SK-N-DZ (cell line): ENCODE measurements around the gene ARF3. TPM values are rescaled to one million over a fixed set of nuclear protein-coding genes. Genes with fewer than 3 reads are reported as not detected.

ENCODE experiments used
- DNase-seq: peaks from one replicate; pipeline ENCODE4 v3.0.0-alpha.2; 2015; ENCODE audit warnings: low spot score
- polyA plus RNA-seq, 2 experiments: library from polyadenylated mRNA; depleted of rRNA; stranded (reverse); fragments of >200 nt; gene quantifications; 2 replicates each; pipeline ENCODE4 v1.2.3, GENCODE V29; 2014

ARF3 gene
- 50.5 and 67.3 TPM in 2 replicates for polyA plus RNA-seq (2014; cell fraction: cytosol; rRNA removed)
- polyA plus RNA-seq (2014; cell fraction: nucleus; rRNA removed), result 28.8 and 38.4 TPM in 2 replicates

- peak; percentile 95 for DNase-seq
These were observed at the start of gene ARF3 for GRCh38 chr12:48957141-48958048. Gene ARF3, minus strand, starts transcription at chr12:48957487. Its CDS starts 16,392 bp downstream, at chr12:48941095.

DNA sequence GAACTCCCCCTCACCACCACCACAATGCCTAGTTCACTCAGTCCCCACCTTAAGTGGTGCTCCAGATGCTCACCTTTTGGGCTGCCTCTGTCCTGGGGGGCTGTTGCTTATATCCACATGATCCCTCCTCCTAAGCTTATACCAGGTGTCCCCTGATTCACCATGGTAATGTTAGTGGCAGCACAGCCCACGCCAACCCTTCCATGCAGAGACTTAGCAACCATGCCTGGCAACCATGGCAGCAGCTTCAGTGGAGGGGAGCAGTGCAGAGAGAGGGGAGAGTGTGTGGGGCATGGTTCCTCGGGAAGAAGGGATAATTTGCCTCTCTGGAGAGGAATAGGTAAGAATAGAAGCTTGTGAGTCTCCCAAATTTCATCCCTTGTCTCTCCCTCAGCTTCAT is 43.1 kb upstream of the ARF3 start:
- DNase-seq, result no peak

- peak; percentile 90 for DNase-seq
These were observed 42.3 kb upstream of the ARF3 start, which contains the start of gene DDN for GRCh38 chr12:48999371-49000131. Gene DDN, minus strand, starts transcription at chr12:48999375. Its CDS starts 88 bp downstream, at chr12:48999287.

DNA sequence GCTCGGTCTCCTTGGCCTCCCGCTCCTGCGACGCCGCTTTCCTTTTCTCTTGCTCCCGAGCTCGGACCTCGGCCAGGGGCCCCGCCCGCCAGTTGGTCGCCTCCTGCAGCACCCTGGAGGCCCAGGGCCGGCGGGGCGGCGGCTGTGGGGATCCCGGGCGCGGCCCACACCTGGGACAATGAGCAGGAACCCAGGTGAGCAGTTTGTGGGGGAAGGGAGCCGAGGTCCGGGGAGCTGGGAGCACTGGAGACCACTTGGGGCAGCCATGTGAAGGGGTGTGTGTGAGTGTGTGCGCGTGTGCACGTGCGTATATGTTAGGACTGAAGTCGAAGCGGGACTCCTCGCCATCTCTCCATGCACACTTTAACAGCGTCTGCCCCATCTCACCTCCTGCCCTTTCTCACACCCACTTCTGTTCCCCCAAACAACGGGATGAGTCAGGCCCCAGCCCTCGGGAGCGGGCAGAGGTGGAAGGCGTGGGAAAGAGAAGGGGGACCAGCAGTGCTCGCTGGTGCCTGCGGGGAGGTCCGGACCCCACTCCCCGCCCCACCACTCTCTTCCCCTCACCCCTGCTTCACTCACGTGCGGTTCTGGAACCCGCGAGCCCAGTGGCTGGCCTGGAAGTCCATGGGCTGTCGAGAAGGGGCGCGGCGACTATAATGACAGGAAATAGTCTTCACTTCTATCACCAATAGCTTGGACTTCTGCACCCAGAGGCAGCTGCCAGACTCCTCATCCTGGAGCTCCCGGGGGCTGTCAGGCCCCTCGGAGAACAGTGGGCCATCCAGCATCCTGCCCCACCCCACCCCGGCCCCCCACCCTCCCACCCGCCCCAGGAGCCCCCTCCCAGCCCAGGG is 41.4 kb upstream of the ARF3 start:
- DNase-seq, result peak; percentile 51

GRCh38 chr12:48997719-48998496 is 40.6 kb upstream of the ARF3 start:
- DNase-seq, result peak; percentile 65

- DNase-seq, result peak; percentile 85
These were observed 39.8 kb upstream of the ARF3 start for GRCh38 chr12:48996794-48997718.

GRCh38 chr12:48995086-48995879 is 38.0 kb upstream of the ARF3 start:
- DNase-seq, result peak; percentile 87

DNA sequence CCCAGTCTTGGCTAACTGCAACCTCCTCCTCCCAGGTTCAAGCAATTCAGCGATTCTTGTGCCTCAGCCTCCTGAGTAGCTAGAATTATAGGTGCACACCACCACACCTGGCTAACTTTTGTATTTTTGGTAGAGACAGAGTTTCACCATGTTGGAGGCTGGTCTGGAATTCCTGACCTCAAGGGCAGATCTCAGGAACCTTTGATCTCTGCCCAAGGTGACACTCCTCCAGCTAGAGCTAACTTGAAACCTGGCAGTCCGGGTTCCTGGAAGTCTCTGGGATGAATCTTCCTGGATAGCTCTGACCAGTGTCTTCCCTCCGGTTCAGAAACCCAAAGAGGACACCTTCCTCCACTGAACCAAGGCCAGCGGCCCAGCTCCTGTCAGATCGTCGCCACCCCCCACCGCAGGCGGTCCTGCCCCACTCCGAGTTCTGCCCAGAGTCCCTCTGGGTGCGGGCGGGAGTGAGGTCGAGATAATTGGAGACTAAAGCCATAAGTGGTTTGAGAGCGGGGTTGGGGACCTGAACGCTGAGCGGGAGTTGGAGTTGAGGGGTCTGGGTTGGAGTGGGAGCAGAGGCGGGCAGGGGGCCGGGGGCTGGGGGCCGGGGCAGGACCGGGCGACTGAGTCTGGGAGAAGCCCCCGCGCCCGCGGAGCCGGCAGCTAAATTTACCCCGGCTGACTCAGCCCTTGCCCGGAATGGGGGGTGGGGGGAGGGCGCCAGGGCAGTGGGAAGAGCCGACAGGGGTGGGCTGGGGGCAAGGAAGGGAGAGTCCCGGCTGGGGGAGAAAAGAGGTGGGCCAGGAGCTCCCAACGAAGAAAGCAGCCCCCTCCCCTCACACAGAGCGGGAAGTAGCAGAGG is 37.2 kb upstream of the ARF3 start:
- no peak for DNase-seq

DNA sequence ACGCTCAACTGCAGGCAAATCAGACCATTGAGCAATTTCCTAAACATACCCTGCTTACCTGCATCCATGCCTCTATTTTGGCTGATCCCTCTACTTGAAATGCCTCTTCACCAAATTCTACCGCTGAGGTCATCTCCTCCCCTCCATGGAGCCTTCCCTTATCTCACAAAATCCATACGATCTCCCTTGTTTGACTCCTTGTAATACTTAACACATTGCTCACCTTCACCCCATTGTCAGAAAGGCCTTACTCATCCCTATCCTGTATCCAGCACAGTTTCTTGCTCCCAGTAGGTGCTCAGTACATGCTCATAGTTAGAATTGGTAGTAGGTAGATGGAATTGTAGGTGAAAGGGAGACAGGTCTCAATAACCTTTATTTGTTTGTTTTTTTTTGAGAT is 36.5 kb upstream of the ARF3 start:
- no peak for DNase-seq

DNA sequence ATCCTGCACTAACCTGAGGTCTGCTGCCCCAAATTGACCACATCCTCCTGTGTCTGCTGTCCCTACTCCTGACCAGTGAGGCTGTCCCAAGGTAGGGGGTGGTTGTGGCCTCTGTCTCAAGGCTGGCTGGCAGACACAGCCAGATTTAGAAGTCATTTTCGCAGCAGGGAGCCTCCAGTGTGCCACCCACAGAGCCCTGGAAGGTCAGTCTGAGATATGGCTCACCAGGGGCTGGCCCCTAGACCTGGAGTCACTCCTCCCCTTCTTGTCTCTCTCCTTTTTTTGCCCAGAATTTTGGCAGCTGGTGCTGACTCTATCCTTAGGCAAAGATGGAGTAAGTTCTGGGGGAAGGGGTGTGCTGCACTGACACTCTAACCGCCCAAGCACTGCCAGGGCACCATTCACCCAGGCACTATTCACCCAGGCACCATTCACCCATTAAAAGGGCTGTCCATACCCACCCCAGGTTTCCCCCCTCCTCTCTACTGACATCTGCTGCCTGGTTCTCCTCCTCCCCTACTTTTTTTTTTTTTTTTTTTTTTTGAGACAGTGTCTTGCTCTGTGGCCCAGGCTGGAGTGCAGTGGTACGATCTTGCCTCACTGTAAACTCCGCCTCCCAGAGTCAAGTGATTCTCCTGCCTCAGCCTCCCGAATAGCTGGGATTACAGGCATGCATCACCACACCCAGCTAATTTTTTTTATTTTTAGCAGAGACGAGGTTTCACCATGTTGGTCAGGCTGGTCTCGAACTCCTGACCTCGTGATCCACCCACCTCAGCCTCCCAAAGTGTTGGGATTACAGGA is 34.2 kb upstream of the ARF3 start:
- no peak for DNase-seq

DNA sequence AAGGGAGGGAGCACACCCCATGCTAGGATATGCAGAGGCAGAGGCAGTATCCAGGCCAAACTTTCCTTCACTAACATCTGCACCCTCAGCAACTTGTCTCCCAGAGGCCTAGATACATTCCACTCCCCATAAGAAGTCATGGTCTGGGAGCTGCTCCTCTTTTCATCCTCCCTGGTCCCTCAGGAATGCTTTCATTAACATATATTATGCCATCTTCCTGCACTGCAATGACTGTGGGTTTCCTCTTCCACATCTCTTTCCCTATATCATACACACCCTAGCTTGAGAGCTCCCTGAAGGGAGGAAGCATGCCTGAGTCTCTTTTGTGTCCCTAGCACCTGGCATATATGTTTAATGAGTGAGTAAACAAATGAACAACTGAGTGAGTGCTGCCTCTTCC is 33.3 kb upstream of the ARF3 start:
- DNase-seq, result no peak

GRCh38 chr12:48988030-48988649 is 30.9 kb upstream of the ARF3 start:
- peak; percentile 64 for DNase-seq

DNA sequence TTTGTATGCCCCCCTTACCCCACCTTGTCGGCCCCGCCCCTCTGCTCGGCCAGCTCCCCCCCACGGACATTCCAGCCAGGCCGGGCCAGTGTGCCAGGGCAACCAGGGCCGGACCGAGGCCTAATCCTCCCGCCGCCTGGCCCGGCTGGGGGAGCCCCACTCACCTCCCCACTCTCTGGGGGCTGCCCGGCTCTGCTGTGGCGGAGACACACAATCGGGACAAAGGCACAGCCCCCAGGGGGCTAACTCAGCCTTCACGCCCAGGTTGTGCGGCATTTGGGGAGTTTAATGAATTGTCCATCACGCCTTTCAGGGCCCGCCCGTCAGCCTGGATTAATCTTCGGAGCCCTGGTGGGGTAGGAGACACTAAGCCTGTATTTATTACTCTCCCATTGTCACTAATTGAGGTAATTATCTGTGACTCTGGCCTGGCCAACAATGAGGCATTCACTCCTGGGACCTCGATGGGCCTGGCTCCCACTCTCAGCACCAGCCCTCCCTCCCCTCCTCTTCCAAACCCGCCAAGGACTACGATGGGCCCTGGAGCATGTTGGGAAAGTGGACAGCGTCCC is 29.5 kb upstream of the ARF3 start:
- no peak for DNase-seq

- DNase-seq, result no peak
These were observed 28.6 kb upstream of the ARF3 start for GRCh38 chr12:48985901-48986300.

DNA sequence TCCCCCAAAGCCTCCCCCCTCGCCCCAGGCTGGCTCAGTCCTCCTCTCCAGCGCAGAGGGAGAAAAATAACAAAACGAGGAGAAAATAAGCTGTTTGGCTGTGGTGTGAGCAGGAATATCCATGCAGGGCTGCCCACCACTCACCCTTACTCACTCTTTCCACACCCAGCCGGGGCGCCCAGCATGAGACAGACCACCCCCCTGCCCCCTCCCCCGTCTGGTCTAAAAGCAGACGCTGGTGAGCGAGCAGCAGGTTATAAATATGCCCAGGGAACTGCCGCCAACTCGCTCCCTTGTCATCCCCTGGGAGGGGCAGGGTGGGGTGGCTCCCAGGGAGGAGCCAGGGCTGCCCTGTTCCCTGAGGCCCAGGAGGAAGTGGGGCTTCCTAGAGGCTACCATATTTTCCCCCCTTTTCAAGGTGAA is 28.2 kb upstream of the ARF3 start:
- no peak for DNase-seq
